ENCODE measurements around the gene C2CD3. TPM values are rescaled to one million over a fixed set of nuclear protein-coding genes. Genes with fewer than 3 reads are reported as not detected.

The C2CD3 gene
- total and polyA plus RNA-seq, 9 of the 15 experiments (the other 6 are each of a cell fraction or from before 2014, with no cell fraction given) = 4.4 to 20.2 (median 15.4) TPM

GRCh38 chr11:73980001-73980961 lies 190.5 kb downstream of the C2CD3 start (continued):
- TF ChIP-seq ZMIZ1 (IDR thresholded peaks at IDR 0.05; ENCODE audit: low read depth in 2 of 2, low read length in 2 of 2) (no peak), CBFA2T2 (conservative IDR thresholded peaks at IDR 0.05) (peak; percentile 73), PCBP1 (IDR thresholded peaks at IDR 0.05; ENCODE audit: low read depth, low read length, poor library complexity, severe bottlenecking) (no peak), ZNF277 (CRISPR knock-in tag; IDR thresholded peaks at IDR 0.05; ENCODE audit: borderline replicate concordance) (no peak), UBTF (IDR thresholded peaks at IDR 0.05; ENCODE audit: borderline replicate concordance in 1 of 2, low read depth in 2 of 2, low read length in 2 of 2) (0 out of 4 replicates have a peak, but pooled peaks of 1 of the 2 experiments have one; percentile 39), SMAD3 (CRISPR knock-in tag; conservative IDR thresholded peaks at IDR 0.05) (no peak), TAF9B (IDR thresholded peaks at IDR 0.05; ENCODE audit: partially characterized antibody) (no peak), RCOR1 (IDR thresholded peaks at IDR 0.05; ENCODE audit: borderline replicate concordance in 1 of 2, low read depth in 2 of 2, low read length in 2 of 2) (peak in 1 of 2 experiments; percentile 22; a peak in 1 of 4 replicates), RBM22 (IDR thresholded peaks at IDR 0.05; ENCODE audit: low read depth, low read length, poor library complexity, severe bottlenecking) (no peak), CREM (IDR thresholded peaks at IDR 0.05; ENCODE audit: low read depth) (peak; percentile 27; the same call in 1 of the 2 replicates), ZBTB11 (CRISPR knock-in tag; IDR thresholded peaks at IDR 0.05) (no peak)
